Fibroblast of mammary gland (primary cell): ENCODE measurements around the gene MMP13.
A peak's percentile ranks its signal among the peaks of the same experiment; 100 is the strongest.
"Not testable (repeated sequence)": the region's sequence is repeated elsewhere in the genome, so short reads cannot be mapped to it uniquely, and the experiment has no call there.

ENCODE experiments used
- DNase-seq: peaks from one replicate; pipeline ENCODE4 v3.0.0-alpha.2; 2010; ENCODE audit warnings: low read depth
- H3K4me3 ChIP-seq: 2 replicates; pipeline ENCODE4 v1.5.1; 2011; ENCODE audit warnings: low read depth, mild to moderate bottlenecking, low read length, moderate library complexity; ENCODE audit not compliant: control insufficient read depth
- CTCF ChIP-seq: conservative IDR thresholded peaks from 2 replicates; pipeline ENCODE4 v1.5.1; 2011; ENCODE audit warnings: low read depth, low read length, inconsistent platforms; ENCODE audit not compliant: control insufficient read depth, insufficient read depth

Gene MMP13

GRCh38 chr11:102955624-102956023, at the start of gene MMP13:
Gene MMP13, minus strand, starts transcription at chr11:102955732. Its CDS starts 27 bp downstream, at chr11:102955705.
- H3K4me3 ChIP-seq = no peak within 1 kb of the TSS
- DNase-seq = no peak
- TF ChIP-seq CTCF = no peak

GRCh38 chr11:103004234-103004633, 48.7 kb upstream of the MMP13 start:
- DNase-seq, H3K4me3 ChIP-seq: not testable (repeated sequence)

- H3K4me3 ChIP-seq = no peak overlapping the region
- TF ChIP-seq CTCF = peak; percentile 7
- DNase-seq = peak; percentile 65
Observed at GRCh38 chr11:102994105-102994504, 38.6 kb upstream of the MMP13 start.

DNA sequence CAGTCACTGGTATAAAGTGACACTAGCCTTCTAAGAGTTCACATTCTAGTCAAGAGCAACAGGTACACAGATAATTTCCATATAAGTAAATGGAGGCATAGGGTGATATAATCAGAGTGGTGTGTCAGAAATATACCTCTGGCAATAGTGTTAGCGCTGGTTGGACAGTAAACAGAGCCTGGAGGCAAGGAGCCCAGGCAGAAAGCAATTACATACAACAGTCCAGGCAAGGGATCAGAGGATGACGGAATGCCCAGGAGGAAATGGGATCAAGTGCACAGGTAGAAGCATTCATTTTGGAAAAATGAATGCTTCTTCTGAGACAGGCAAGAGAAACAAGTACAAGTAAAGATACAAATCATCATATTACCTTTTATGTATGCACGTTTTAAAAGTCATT, 36.2 kb upstream of the MMP13 start:
- H3K4me3 ChIP-seq = no peak overlapping the region
- DNase-seq = no peak
- TF ChIP-seq CTCF = no peak

GRCh38 chr11:102990145-102990544, 34.6 kb upstream of the MMP13 start:
- DNase-seq = no peak
- no peak overlapping the region for H3K4me3 ChIP-seq
- no peak for TF ChIP-seq CTCF

GRCh38 chr11:102989379-102990047, 34.0 kb upstream of the MMP13 start:
- no peak for TF ChIP-seq CTCF
- H3K4me3 ChIP-seq = no peak overlapping the region
- peak; percentile 62 for DNase-seq

DNA sequence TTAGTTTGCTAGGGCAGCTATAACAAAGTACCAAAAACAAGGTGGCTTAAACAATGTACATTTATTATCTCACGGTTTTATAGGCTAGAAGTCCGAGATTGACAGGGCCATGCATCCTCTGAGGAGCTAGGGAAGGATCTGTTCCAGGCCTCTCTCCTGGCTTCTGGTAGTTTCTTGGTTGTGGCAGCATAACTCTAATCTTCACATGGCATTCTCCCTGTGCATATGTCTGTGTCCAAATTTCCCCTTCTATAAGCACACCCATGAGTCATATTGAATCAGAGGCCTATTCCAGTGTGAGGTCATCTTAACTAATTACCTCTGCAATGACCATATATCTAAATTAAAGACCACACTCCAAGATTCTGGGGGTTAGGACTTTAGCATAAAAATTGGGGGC, 31.3 kb upstream of the MMP13 start:
- peak; percentile 83 for DNase-seq
- no peak overlapping the region for H3K4me3 ChIP-seq
- no peak for TF ChIP-seq CTCF
